DND-41 (cell line): Measurements from ENCODE around the gene IQGAP2.
"Not testable (repeated sequence)": the region's sequence is repeated elsewhere in the genome, so short reads cannot be mapped to it uniquely, and the experiment has no call there.

Experiments
- ATAC-seq: fragments of 200-7000 bp; cut with Tn5 transposase; 3 replicates; pipeline ENCODE4 v1.9.1; 2021; ENCODE audit warnings: low read depth; ENCODE audit not compliant: insufficient read depth
- DNase-seq: peaks from one replicate; pipeline ENCODE4 v3.0.0-alpha.2; 2020
- H2AFZ ChIP-seq: 2 replicates; pipeline ENCODE4 v1.6.0; 2012; ENCODE audit warnings: low read depth, low read length
- H3K27ac ChIP-seq: 2 replicates; pipeline ENCODE4 v1.5.1; 2012; ENCODE audit warnings: low read length, inconsistent platforms
- H3K27me3 ChIP-seq: fragments of 200-600 bp; sonication (generic); 2 replicates; pipeline ENCODE4 v1.6.0; 2012; ENCODE audit warnings: low read length, mild to moderate bottlenecking, inconsistent platforms; ENCODE audit not compliant: insufficient read depth, poor library complexity
- H3K36me3 ChIP-seq: 2 replicates; pipeline ENCODE4 v1.5.1; 2012; ENCODE audit warnings: low read length, inconsistent platforms; ENCODE audit not compliant: insufficient read depth
- H3K4me1 ChIP-seq: 2 replicates; pipeline ENCODE4 v1.5.1; 2012; ENCODE audit warnings: mild to moderate bottlenecking, low read length; ENCODE audit not compliant: insufficient read depth
- H3K4me2 ChIP-seq: 2 replicates; pipeline ENCODE4 v1.6.0; 2012; ENCODE audit warnings: mild to moderate bottlenecking, moderate library complexity, low read length, inconsistent platforms; ENCODE audit not compliant: insufficient read depth
- H3K4me3 ChIP-seq, 2 experiments: fragments of 200-600 bp in 1 of 2; shearing (Covaris generic) in 1 of 2; 2 replicates each; pipeline ENCODE4 v1.5.1; 2012 to 2016; ENCODE audit warnings: inconsistent platforms in 2 of 2, low read length in 2 of 2, mild to moderate bottlenecking in 2 of 2, low read depth in 1 of 2, moderate library complexity in 1 of 2
- H3K79me2 ChIP-seq: 2 replicates; pipeline ENCODE4 v1.6.0; 2012; ENCODE audit warnings: low read length, inconsistent platforms; ENCODE audit not compliant: insufficient read depth
- H3K9ac ChIP-seq: 2 replicates; pipeline ENCODE4 v1.6.0; 2012; ENCODE audit warnings: low read depth, mild to moderate bottlenecking, inconsistent platforms, low read length, moderate library complexity
- H3K9me3 ChIP-seq: 2 replicates; pipeline ENCODE4 v1.5.1; 2012; ENCODE audit warnings: low read length, moderate library complexity, mild to moderate bottlenecking, inconsistent platforms; ENCODE audit not compliant: insufficient read depth, severe bottlenecking
- H4K20me1 ChIP-seq: 2 replicates; pipeline ENCODE4 v1.6.0; 2012; ENCODE audit warnings: low read length; ENCODE audit not compliant: insufficient read depth
- EZH2 ChIP-seq: IDR thresholded peaks from 3 replicates; pipeline ENCODE4 v1.6.1; 2012; ENCODE audit warnings: borderline replicate concordance, low read depth, mild to moderate bottlenecking, moderate library complexity, low read length, inconsistent platforms; ENCODE audit not compliant: severe bottlenecking
- TF ChIP-seq, protein P1 (sequence below): IDR thresholded peaks from 2 replicates; pipeline ENCODE4 v1.5.1; 2012; ENCODE audit warnings: borderline replicate concordance, low read length, moderate library complexity, mild to moderate bottlenecking; ENCODE audit not compliant: poor library complexity, severe bottlenecking; ENCODE audit errors: extremely low read depth

IQGAP2 gene

DNA sequence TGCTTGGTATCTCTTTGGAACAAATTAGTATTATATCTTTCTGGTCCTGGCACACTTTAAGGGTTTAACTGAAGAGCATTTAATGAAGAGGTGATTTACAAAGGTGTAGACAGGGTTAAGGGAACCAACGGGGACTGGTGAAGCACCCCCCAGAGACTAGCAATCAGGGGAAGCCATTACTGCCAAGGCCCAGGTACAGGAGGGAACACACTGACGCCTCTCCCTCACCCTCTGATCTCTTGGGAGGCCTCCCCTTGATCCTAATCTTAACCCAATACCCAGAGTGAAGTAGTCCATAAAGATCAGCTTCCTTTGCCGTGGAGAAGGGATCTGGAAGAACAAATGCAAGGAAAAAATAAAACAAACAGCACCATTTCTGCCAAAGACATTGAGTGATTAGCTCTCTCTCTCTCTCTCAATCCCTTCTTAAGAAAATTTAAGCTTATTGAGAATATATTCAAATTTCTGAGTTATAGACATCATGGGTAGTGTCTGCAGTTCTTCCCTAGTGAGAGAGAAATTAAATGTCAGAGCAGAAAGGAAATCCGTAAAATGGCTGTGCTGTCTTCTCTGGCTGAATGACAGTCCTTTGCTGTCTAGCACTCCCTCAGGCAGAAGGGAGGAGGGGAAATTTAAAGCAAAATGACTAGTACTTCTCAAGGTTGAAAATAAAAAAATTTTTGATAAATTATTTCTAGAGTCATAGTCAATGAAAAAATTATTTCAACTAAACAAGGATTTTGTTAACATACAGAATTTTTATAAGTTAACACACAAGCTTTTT is 332.9 kb downstream of the IQGAP2 start:
- Histone ChIP-seq H3K9ac (no peak overlapping the region), H3K4me3 (no peak overlapping the region), H3K36me3 (no peaks in the 10 kb centered on the region), H3K9me3 (no peaks in the 10 kb centered on the region), H3K4me2 (no peak overlapping the region), H3K79me2 (no peaks in the 10 kb centered on the region), H3K27me3 (no peaks in the 10 kb centered on the region), H4K20me1 (no peaks in the 10 kb centered on the region), H2AFZ (no peak overlapping the region), H3K27ac (no peak overlapping the region), H3K4me1 (no peaks in the 10 kb centered on the region)
- DNase-seq (no peak), ATAC-seq (no peak)
- no peak for TF ChIP-seq EZH2
- TF ChIP-seq, protein P1, sequence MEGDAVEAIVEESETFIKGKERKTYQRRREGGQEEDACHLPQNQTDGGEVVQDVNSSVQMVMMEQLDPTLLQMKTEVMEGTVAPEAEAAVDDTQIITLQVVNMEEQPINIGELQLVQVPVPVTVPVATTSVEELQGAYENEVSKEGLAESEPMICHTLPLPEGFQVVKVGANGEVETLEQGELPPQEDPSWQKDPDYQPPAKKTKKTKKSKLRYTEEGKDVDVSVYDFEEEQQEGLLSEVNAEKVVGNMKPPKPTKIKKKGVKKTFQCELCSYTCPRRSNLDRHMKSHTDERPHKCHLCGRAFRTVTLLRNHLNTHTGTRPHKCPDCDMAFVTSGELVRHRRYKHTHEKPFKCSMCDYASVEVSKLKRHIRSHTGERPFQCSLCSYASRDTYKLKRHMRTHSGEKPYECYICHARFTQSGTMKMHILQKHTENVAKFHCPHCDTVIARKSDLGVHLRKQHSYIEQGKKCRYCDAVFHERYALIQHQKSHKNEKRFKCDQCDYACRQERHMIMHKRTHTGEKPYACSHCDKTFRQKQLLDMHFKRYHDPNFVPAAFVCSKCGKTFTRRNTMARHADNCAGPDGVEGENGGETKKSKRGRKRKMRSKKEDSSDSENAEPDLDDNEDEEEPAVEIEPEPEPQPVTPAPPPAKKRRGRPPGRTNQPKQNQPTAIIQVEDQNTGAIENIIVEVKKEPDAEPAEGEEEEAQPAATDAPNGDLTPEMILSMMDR: no peak

DNA sequence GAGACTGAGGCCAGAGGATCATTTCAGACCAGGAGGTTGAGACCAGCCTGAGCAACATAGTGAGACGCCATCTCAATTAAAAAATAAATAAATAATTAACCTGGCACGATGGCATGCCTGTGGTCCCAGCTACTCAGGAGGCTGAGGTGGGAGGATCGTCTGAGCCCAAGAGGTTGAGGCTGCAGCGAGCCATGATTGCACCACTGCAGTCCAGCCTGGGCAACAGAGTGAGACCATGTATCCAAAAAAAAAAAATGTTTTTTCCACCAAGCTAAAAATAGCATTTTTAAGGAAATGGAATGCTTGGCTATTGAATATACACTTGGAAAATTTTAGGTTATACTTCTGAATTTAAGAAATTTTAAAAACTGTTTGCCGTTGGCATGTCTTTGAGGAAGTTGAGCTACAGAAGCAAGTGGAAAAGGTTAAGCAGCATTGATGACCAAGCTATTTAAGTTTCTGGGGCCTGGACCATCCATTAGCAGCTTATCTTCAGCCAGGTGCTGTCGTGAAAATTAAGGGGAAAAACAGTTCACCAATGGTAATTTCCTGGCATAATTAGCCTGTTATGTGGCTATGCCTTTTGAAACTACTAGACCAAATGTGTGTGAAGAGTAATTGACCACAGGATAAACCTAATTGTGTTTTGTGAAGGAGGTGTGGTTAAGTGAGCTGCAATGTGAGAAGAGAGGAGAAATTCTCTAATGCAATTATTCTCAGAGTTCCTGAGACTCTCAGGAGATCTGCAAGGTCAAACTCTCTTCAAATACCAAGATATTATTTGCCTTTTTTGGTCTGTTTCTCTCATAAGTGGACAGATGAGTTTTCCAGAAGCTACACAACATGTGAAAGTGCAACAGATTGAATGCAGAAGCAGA is 333.8 kb downstream of the IQGAP2 start:
- no peak for TF ChIP-seq EZH2
- TF ChIP-seq, protein P1: no peak
- Histone ChIP-seq H3K9me3 (no peaks in the 10 kb centered on the region), H3K79me2 (no peaks in the 10 kb centered on the region), H3K4me1 (no peaks in the 10 kb centered on the region), H3K27ac (no peak overlapping the region), H4K20me1 (no peaks in the 10 kb centered on the region), H3K36me3 (no peaks in the 10 kb centered on the region), H3K27me3 (no peaks in the 10 kb centered on the region), H3K4me2 (no peak overlapping the region), H2AFZ (no peak overlapping the region), H3K9ac (no peak overlapping the region), H3K4me3 (no peak overlapping the region)
- ATAC-seq (no peak), DNase-seq (no peak)

DNA sequence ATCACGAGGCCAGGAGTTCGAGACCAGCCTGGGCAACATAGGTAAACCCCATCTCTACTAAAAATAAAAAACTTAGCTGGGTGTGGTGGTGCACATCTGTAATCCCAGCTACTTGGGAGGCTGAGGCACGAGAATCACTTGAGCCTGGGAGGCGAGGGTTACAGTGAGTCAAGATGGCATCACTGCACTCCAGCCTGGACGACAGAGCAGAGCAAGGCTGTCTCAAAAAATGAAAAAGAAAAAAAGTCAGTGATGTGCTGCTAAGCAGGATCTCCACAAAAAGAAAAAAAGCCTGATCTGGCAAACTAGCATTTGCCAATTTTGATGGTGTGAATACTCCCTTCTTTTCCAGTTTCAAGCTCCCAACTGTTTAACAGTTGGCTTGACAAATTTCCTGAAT is 334.8 kb downstream of the IQGAP2 start:
- no peaks in the 10 kb centered on the region for H4K20me1 ChIP-seq
- no peaks in the 10 kb centered on the region for H3K4me1 ChIP-seq
- no peak overlapping the region for H3K4me3 ChIP-seq
- H3K27ac ChIP-seq: no peak overlapping the region
- no peaks in the 10 kb centered on the region for H3K36me3 ChIP-seq
- H3K9me3 ChIP-seq: no peaks in the 10 kb centered on the region
- no peak for ATAC-seq
- no peak for DNase-seq
- no peaks in the 10 kb centered on the region for H3K27me3 ChIP-seq
- no peak overlapping the region for H3K9ac ChIP-seq
- TF ChIP-seq, protein P1: no peak
- no peak for TF ChIP-seq EZH2
- H3K79me2 ChIP-seq: no peaks in the 10 kb centered on the region
- no peak overlapping the region for H3K4me2 ChIP-seq
- no peak overlapping the region for H2AFZ ChIP-seq

DNA sequence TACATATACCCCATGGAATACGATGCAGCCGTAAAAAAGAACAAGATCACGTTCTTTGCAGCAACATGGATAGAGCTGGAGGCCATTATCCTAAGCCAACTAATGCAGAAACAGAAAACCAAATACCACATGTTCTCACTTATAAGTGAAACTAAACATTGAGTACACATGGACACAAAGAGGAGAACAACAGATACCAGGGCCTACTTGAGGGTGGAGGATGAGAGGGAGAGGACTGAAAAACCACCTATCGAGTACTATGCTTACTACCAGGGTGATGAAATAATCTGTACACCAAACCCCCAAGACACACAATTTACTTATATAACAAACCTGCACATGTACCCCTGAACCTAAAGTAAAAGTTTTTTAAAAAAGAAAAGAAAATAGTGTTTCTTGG is 338.4 kb downstream of the IQGAP2 start:
- not testable (repeated sequence) for DNase-seq, H3K4me2 ChIP-seq, H3K27ac ChIP-seq, H3K9me3 ChIP-seq, H3K4me3 ChIP-seq, ATAC-seq, H3K36me3 ChIP-seq, H3K9ac ChIP-seq, H3K27me3 ChIP-seq, H3K79me2 ChIP-seq, H3K4me1 ChIP-seq, H2AFZ ChIP-seq, H4K20me1 ChIP-seq
